Activated T-cell treated with anti-CD3 and anti-CD28 coated beads, Interleukin-2, amount 50 U/mL, for 24 hours (primary cell): Measurements from ENCODE around the gene PCSK5.
"Not testable (repeated sequence)": the region's sequence is repeated elsewhere in the genome, so short reads cannot be mapped to it uniquely, and the experiment has no call there.

ENCODE experiments used
- DNase-seq: peaks from one replicate; pipeline ENCODE4 v3.0.0-alpha.2; 2020
- H3K27ac Mint-ChIP-seq: 2 replicates; pipeline ENCODE4 v1.8.0; 2020; ENCODE audit warnings: mild to moderate bottlenecking, mixed read lengths
- H3K27me3 Mint-ChIP-seq: 2 replicates; pipeline ENCODE4 v1.8.0; 2020; ENCODE audit warnings: mixed read lengths
- H3K36me3 Mint-ChIP-seq: 2 replicates; pipeline ENCODE4 v1.8.0; 2020; ENCODE audit warnings: low read depth, mixed read lengths
- H3K4me1 Mint-ChIP-seq: 2 replicates; pipeline ENCODE4 v1.8.0; 2020; ENCODE audit warnings: low read depth, mixed read lengths
- H3K4me3 Mint-ChIP-seq: 2 replicates; pipeline ENCODE4 v1.8.0; 2020; ENCODE audit warnings: mild to moderate bottlenecking, moderate library complexity, mixed read lengths
- H3K9me3 Mint-ChIP-seq: 2 replicates; pipeline ENCODE4 v1.8.0; 2020; ENCODE audit warnings: mixed read lengths

Gene PCSK5

GRCh38 chr9:75896193-75896592, 5.7 kb downstream of the PCSK5 start:
- H3K4me1 Mint-ChIP-seq = peaks cover 43% of the 10 kb centered on the region
- no peak overlapping the region for H3K4me3 Mint-ChIP-seq
- peaks cover 20% of the 10 kb centered on the region for H3K27me3 Mint-ChIP-seq
- peaks cover 7% of the 10 kb centered on the region for H3K36me3 Mint-ChIP-seq
- peaks cover 3% of the 10 kb centered on the region for H3K9me3 Mint-ChIP-seq
- H3K27ac Mint-ChIP-seq = no peak overlapping the region
- no peak for DNase-seq

- not testable (repeated sequence) for H3K9me3 Mint-ChIP-seq, H3K36me3 Mint-ChIP-seq, H3K4me3 Mint-ChIP-seq, H3K27ac Mint-ChIP-seq, DNase-seq, H3K27me3 Mint-ChIP-seq
- H3K4me1 Mint-ChIP-seq = peaks cover 28% of the 10 kb centered on the region
Measured at GRCh38 chr9:75900893-75901524, 10.5 kb downstream of the PCSK5 start.

GRCh38 chr9:75903785-75904360, 13.4 kb downstream of the PCSK5 start:
- peak overlapping the region; percentile 17 for H3K27ac Mint-ChIP-seq
- H3K27me3 Mint-ChIP-seq = no peaks in the 10 kb centered on the region
- H3K36me3 Mint-ChIP-seq = no peaks in the 10 kb centered on the region
- H3K4me1 Mint-ChIP-seq = peaks cover 33% of the 10 kb centered on the region
- H3K9me3 Mint-ChIP-seq = peaks cover 3% of the 10 kb centered on the region
- no peak overlapping the region for H3K4me3 Mint-ChIP-seq
- no peak for DNase-seq

- peaks cover 35% of the 10 kb centered on the region for H3K4me1 Mint-ChIP-seq
- H3K4me3 Mint-ChIP-seq = no peak overlapping the region
- H3K27me3 Mint-ChIP-seq = no peaks in the 10 kb centered on the region
- no peak for DNase-seq
- no peaks in the 10 kb centered on the region for H3K36me3 Mint-ChIP-seq
- peaks cover 3% of the 10 kb centered on the region for H3K9me3 Mint-ChIP-seq
- H3K27ac Mint-ChIP-seq = peak overlapping the region; percentile 17
Measured at GRCh38 chr9:75904364-75904763, 13.9 kb downstream of the PCSK5 start.

GRCh38 chr9:75906531-75906930, 16.1 kb downstream of the PCSK5 start:
- DNase-seq = no peak
- no peak overlapping the region for H3K4me3 Mint-ChIP-seq
- H3K4me1 Mint-ChIP-seq = peaks cover 53% of the 10 kb centered on the region
- H3K27me3 Mint-ChIP-seq = no peaks in the 10 kb centered on the region
- no peak overlapping the region for H3K27ac Mint-ChIP-seq
- H3K36me3 Mint-ChIP-seq = no peaks in the 10 kb centered on the region
- H3K9me3 Mint-ChIP-seq = no peaks in the 10 kb centered on the region

- Mint-ChIP-seq H3K27me3 (no peaks in the 10 kb centered on the region), H3K36me3 (no peaks in the 10 kb centered on the region), H3K4me1 (peaks cover 60% of the 10 kb centered on the region), H3K27ac (no peak overlapping the region), H3K4me3 (no peak overlapping the region), H3K9me3 (no peaks in the 10 kb centered on the region)
- DNase-seq = no peak
Measured at GRCh38 chr9:75907329-75907728, 16.9 kb downstream of the PCSK5 start.

- no peaks in the 10 kb centered on the region for H3K9me3 Mint-ChIP-seq
- H3K4me3 Mint-ChIP-seq = no peak overlapping the region
- H3K4me1 Mint-ChIP-seq = peaks cover 65% of the 10 kb centered on the region
- DNase-seq = no peak
- H3K27ac Mint-ChIP-seq = no peak overlapping the region
- H3K27me3 Mint-ChIP-seq = no peaks in the 10 kb centered on the region
- no peaks in the 10 kb centered on the region for H3K36me3 Mint-ChIP-seq
Measured at GRCh38 chr9:75907923-75908322, 17.4 kb downstream of the PCSK5 start.

- DNase-seq = no peak
- H3K4me1 Mint-ChIP-seq = peaks cover 64% of the 10 kb centered on the region
- H3K4me3 Mint-ChIP-seq = no peak overlapping the region
- no peaks in the 10 kb centered on the region for H3K9me3 Mint-ChIP-seq
- no peaks in the 10 kb centered on the region for H3K36me3 Mint-ChIP-seq
- no peak overlapping the region for H3K27ac Mint-ChIP-seq
- H3K27me3 Mint-ChIP-seq = no peaks in the 10 kb centered on the region
Measured at GRCh38 chr9:75909776-75910175, 19.3 kb downstream of the PCSK5 start.

GRCh38 chr9:75910731-75911130, 20.3 kb downstream of the PCSK5 start:
- no peaks in the 10 kb centered on the region for H3K27me3 Mint-ChIP-seq

GRCh38 chr9:75911390-75911789, 20.9 kb downstream of the PCSK5 start:
- Mint-ChIP-seq H3K36me3 (no peaks in the 10 kb centered on the region), H3K27ac (peak overlapping the region; percentile 13), H3K27me3 (no peaks in the 10 kb centered on the region), H3K9me3 (no peaks in the 10 kb centered on the region), H3K4me3 (no peak overlapping the region), H3K4me1 (peaks cover 67% of the 10 kb centered on the region)
- DNase-seq = no peak

More at GRCh38 chr9:75910731-75911130, 20.3 kb downstream of the PCSK5 start:
- Mint-ChIP-seq H3K27ac (no peak overlapping the region), H3K9me3 (no peaks in the 10 kb centered on the region), H3K4me1 (peaks cover 67% of the 10 kb centered on the region), H3K4me3 (no peak overlapping the region), H3K36me3 (no peaks in the 10 kb centered on the region)
- no peak for DNase-seq

- Mint-ChIP-seq H3K36me3 (no peaks in the 10 kb centered on the region), H3K4me1 (peaks cover 64% of the 10 kb centered on the region), H3K27ac (no peak overlapping the region), H3K27me3 (no peaks in the 10 kb centered on the region), H3K4me3 (no peak overlapping the region), H3K9me3 (no peaks in the 10 kb centered on the region)
- DNase-seq = no peak
Measured at GRCh38 chr9:75912951-75913350, 22.5 kb downstream of the PCSK5 start.

- Mint-ChIP-seq H3K4me3 (no peak overlapping the region), H3K27me3 (no peaks in the 10 kb centered on the region), H3K4me1 (peaks cover 65% of the 10 kb centered on the region), H3K9me3 (no peaks in the 10 kb centered on the region), H3K36me3 (no peaks in the 10 kb centered on the region), H3K27ac (no peak overlapping the region)
- DNase-seq = no peak
Measured at GRCh38 chr9:75914002-75914401, 23.5 kb downstream of the PCSK5 start.

- Mint-ChIP-seq H3K27ac (no peak overlapping the region), H3K4me1 (peaks cover 59% of the 10 kb centered on the region), H3K27me3 (no peaks in the 10 kb centered on the region), H3K36me3 (no peaks in the 10 kb centered on the region), H3K9me3 (no peaks in the 10 kb centered on the region), H3K4me3 (no peak overlapping the region)
- no peak for DNase-seq
Measured at GRCh38 chr9:75914883-75915452, 24.5 kb downstream of the PCSK5 start.

GRCh38 chr9:75918154-75918553, 27.7 kb downstream of the PCSK5 start:
- Mint-ChIP-seq H3K9me3 (peaks cover 2% of the 10 kb centered on the region), H3K27ac (no peak overlapping the region), H3K4me1 (peaks cover 31% of the 10 kb centered on the region), H3K4me3 (no peak overlapping the region), H3K27me3 (no peaks in the 10 kb centered on the region), H3K36me3 (no peaks in the 10 kb centered on the region)
- DNase-seq = no peak

- H3K27me3 Mint-ChIP-seq = no peaks in the 10 kb centered on the region
- H3K4me3 Mint-ChIP-seq = no peak overlapping the region
- H3K27ac Mint-ChIP-seq = no peak overlapping the region
- no peak for DNase-seq
- H3K9me3 Mint-ChIP-seq = peaks cover 3% of the 10 kb centered on the region
- no peaks in the 10 kb centered on the region for H3K36me3 Mint-ChIP-seq
- peaks cover 30% of the 10 kb centered on the region for H3K4me1 Mint-ChIP-seq
Measured at GRCh38 chr9:75918909-75919308, 28.4 kb downstream of the PCSK5 start.
